Measurements from ENCODE around the gene PPP1R9B.
A peak's percentile ranks its signal among the peaks of the same experiment; 100 is the strongest.

PPP1R9B gene

DNA sequence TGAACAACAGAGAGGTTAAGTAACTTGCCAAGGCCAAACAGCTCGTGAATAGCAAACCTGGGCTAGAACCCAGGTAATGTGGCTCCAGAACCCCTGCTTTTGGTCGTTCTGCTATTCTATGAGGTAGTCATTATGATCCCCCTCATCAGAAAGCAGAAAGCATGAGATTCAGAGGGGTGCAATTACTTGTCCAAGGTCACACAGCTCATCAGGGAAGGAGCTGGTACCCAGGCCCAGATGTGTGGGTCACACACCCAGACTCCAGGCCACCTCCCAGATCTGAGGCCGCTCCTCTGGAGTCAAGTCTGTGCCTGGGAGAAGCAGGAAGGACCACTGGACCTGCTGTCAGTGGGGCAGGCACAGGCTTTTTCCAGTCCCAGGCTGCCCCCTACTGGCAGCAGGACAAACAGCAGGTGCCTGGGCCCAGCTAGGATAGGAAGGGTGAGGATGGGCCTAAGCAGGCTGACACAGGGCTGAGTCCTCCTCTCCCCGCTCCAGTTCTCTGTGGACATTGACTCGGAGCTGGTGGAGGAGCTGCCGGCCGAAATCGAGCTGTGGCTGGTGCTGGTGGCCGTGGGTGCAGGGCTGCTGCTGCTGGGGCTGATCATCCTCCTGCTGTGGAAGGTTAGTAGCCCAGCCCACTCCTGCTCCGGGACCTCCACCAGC is 63.1 kb downstream of the PPP1R9B start:
- DNase-seq: peak; percentile 73

Measured in CD4-positive, alpha-beta T cell treated with Interleukin-15 for 1 hour (primary cell).